GM13976 (cell line): ENCODE data around the gene TFPI.

ENCODE experiments used
- DNase-seq: peaks from one replicate; pipeline ENCODE4 v3.0.0; 2012; ENCODE audit warnings: low spot score
- CTCF ChIP-seq: IDR thresholded peaks from 2 replicates; pipeline ENCODE4 v1.5.1; 2012; ENCODE audit warnings: borderline replicate concordance, mild to moderate bottlenecking; ENCODE audit not compliant: insufficient read depth; ENCODE audit errors: extremely low read depth, missing control alignments, control extremely low read depth
- in situ Hi-C: fragments of 300-500 bp; cut with MboI; formaldehyde crosslinking; loops from one replicate; pipeline ENCODE4 v1.12.0; 2022; ENCODE audit warnings: low sequenced_read_pairs, mixed read lengths, inconsistent platforms; ENCODE audit not compliant: unreplicated experiment

The TFPI gene

GRCh38 chr2:187497858-187498463 lies 56.3 kb downstream of the TFPI start:
- TF ChIP-seq CTCF: no peak
- DNase-seq: no peak
- in situ Hi-C loops: no loop called here

DNA sequence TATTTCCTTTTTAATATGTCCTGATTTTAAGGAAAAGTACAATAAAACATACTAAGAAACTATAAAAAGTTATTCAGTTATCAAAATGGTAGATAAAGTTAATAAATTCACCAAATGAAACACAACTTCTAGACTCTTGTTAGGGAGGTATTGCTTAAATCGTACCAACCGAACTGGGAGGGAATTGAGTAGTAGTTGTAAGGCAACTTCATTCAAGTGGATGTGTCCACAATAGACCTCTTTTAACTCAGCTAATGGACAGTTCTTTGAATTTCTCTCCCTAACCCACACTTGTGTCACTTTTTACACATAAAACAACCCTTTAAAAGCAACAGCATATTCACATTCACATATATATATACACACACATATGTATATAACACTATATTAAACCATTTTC lies 57.1 kb downstream of the TFPI start:
- DNase-seq: no peak
- TF ChIP-seq CTCF: no peak
- in situ Hi-C loops: no loop called here

- no peak for DNase-seq
- in situ Hi-C loops: no loop called here
- TF ChIP-seq CTCF: no peak
Observed at GRCh38 chr2:187495324-187495723, 58.9 kb downstream of the TFPI start.

GRCh38 chr2:187493877-187494568 lies 60.2 kb downstream of the TFPI start:
- in situ Hi-C loops: no loop called here
- no peak for DNase-seq
- no peak for TF ChIP-seq CTCF

GRCh38 chr2:187493180-187493579 lies 61.1 kb downstream of the TFPI start:
- in situ Hi-C loops: no loop called here
- TF ChIP-seq CTCF: no peak
- no peak for DNase-seq

- no peak for DNase-seq
- TF ChIP-seq CTCF: no peak
- in situ Hi-C loops: no loop called here
Observed at GRCh38 chr2:187486241-187486640, 68.0 kb downstream of the TFPI start.
